Neuronal stem cell (in vitro differentiated cells): ENCODE measurements around the gene CNKSR2.

Experiments used
- DNase-seq: peaks from one replicate; pipeline ENCODE4 v3.0.0-alpha.2; 2013; ENCODE audit warnings: low spot score
- H2AFZ ChIP-seq: one replicate; pipeline ENCODE4 v1.6.1; 2013; ENCODE audit warnings: mild to moderate bottlenecking, low read length, inconsistent platforms
- H2AK5ac ChIP-seq: 2 replicates; pipeline ENCODE4 v1.6.1; 2013; ENCODE audit warnings: low read depth, mild to moderate bottlenecking, inconsistent platforms, low read length, moderate library complexity, mixed read lengths
- H2BK120ac ChIP-seq: 2 replicates; pipeline ENCODE4 v1.6.1; 2013; ENCODE audit warnings: low read depth, mild to moderate bottlenecking, inconsistent platforms, low read length, moderate library complexity, mixed read lengths
- H2BK12ac ChIP-seq: one replicate; pipeline ENCODE4 v1.6.1; 2013; ENCODE audit warnings: low read length, inconsistent platforms
- H2BK15ac ChIP-seq: 2 replicates; pipeline ENCODE4 v1.6.1; 2013; ENCODE audit warnings: mild to moderate bottlenecking, low read length, inconsistent platforms, mixed read lengths
- H2BK5ac ChIP-seq: one replicate; pipeline ENCODE4 v1.6.1; 2013; ENCODE audit warnings: inconsistent platforms, mild to moderate bottlenecking, low read length, moderate library complexity
- H3K14ac ChIP-seq: one replicate; pipeline ENCODE4 v1.6.1; 2013; ENCODE audit warnings: low read length, inconsistent platforms
- H3K18ac ChIP-seq: 2 replicates; pipeline ENCODE4 v1.6.1; 2013; ENCODE audit warnings: low read length, inconsistent platforms
- H3K23ac ChIP-seq: 2 replicates; pipeline ENCODE4 v1.6.1; 2013; ENCODE audit warnings: low read depth, mild to moderate bottlenecking, mixed read lengths, low read length, inconsistent platforms; ENCODE audit not compliant: poor library complexity
- H3K27ac ChIP-seq: replicated peaks from 3 replicates; pipeline ENCODE4 v1.5.1; 2013; ENCODE audit warnings: low read length, inconsistent platforms
- H3K27me3 ChIP-seq, 3 experiments: 2 replicates each; pipeline ENCODE4 v1.6.1; 2013; ENCODE audit warnings: low read length in 3 of 3, mild to moderate bottlenecking in 2 of 3, inconsistent platforms in 1 of 3, low read depth in 1 of 3, mixed read lengths in 1 of 3, moderate library complexity in 1 of 3; ENCODE audit not compliant: control insufficient read depth in 3 of 3, insufficient read depth in 3 of 3
- H3K36me3 ChIP-seq, 2 donors: replicated peaks in 1 of 2; 2 replicates each; pipeline ENCODE4 v1.6.1; 2013; ENCODE audit warnings: low read length in 2 of 2; ENCODE audit not compliant: control insufficient read depth in 2 of 2, insufficient read depth in 2 of 2
- H3K4ac ChIP-seq: 2 replicates; pipeline ENCODE4 v1.6.1; 2013; ENCODE audit warnings: inconsistent platforms, mild to moderate bottlenecking, low read length, moderate library complexity
- H3K4me1 ChIP-seq, 2 donors: 1 replicate in 1 of 2; 2 replicates in 1 of 2; pipeline ENCODE4 v1.6.1; 2013; ENCODE audit warnings: low read length in 2 of 2, low read depth in 1 of 2; ENCODE audit not compliant: control insufficient read depth in 2 of 2, insufficient read depth in 1 of 2
- H3K4me2 ChIP-seq: one replicate; pipeline ENCODE4 v1.6.1; 2013; ENCODE audit warnings: mild to moderate bottlenecking, low read length, inconsistent platforms; ENCODE audit not compliant: insufficient read depth, poor library complexity, severe bottlenecking
- H3K4me3 ChIP-seq, 2 donors: 2 replicates each; pipeline ENCODE4 v1.5.1; 2013; ENCODE audit warnings: low read length in 2 of 2, mild to moderate bottlenecking in 2 of 2, inconsistent platforms in 1 of 2, moderate library complexity in 1 of 2
- H3K79me1 ChIP-seq: one replicate; pipeline ENCODE4 v1.6.1; 2013; ENCODE audit warnings: low read depth, mild to moderate bottlenecking, inconsistent platforms, low read length, moderate library complexity
- H3K9ac ChIP-seq: one replicate; pipeline ENCODE4 v1.6.1; 2013; ENCODE audit warnings: mild to moderate bottlenecking, low read depth, low read length, inconsistent platforms; ENCODE audit not compliant: poor library complexity
- H3K9me3 ChIP-seq, 2 donors: replicated peaks in 1 of 2; 2 replicates each; pipeline versions ENCODE3 to v1.6.1; 2013; ENCODE audit warnings: low read length in 2 of 2, mild to moderate bottlenecking in 2 of 2, inconsistent platforms in 1 of 2, low read depth in 1 of 2, mixed read lengths in 1 of 2, moderate library complexity in 1 of 2; ENCODE audit not compliant: control insufficient read depth in 2 of 2, insufficient read depth in 1 of 2
- H4K8ac ChIP-seq: one replicate; pipeline ENCODE4 v1.6.1; 2013; ENCODE audit warnings: low read depth, mild to moderate bottlenecking, inconsistent platforms, low read length, moderate library complexity
- H4K91ac ChIP-seq: one replicate; pipeline ENCODE4 v1.6.1; 2013; ENCODE audit warnings: low read length, low read depth, mild to moderate bottlenecking, inconsistent platforms; ENCODE audit not compliant: poor library complexity
- WGBS, 2 donors: extraction: QIAGEN DNeasy Blood & Tissue Kit; methylation state at CpG; one replicate each; pipeline ENCODE4 v1.1.7; 2013; ENCODE audit warnings: missing lambda C conversion rate in 2 of 2, mixed read lengths in 1 of 2; ENCODE audit not compliant: insufficient read length in 2 of 2, insufficient replicate concordance in 1 of 2; ENCODE audit errors: extremely low coverage in 2 of 2; 5-methylcytosine and 5-hydroxymethylcytosine counted together

CNKSR2 gene

DNA sequence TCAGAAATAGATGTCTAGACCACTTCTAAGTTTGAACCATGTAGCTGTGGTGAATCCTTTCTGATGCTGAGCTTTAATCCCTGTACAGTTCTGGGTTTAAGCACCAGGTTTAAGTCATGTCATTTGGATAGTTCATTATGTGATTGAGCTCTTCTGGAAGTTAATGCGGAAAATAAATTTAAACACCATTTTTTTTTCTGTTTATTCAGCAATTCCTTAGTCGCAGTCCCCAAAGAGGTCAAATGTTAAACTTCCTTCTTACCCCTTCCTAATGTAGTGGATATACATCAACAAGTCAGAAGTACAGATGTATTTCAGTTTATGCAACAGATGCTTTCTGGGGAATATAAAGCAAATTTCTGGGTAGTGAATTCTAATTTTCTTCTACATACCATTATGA, 52.9 kb downstream of the CNKSR2 start:
- Histone ChIP-seq H2AK5ac (no peak overlapping the region), H2BK5ac (no peak overlapping the region), H2BK120ac (no peak overlapping the region), H2AFZ (no peak overlapping the region), H3K27me3 (peaks cover 0 to 3% (median 0%) of the 10 kb centered on the region in 3 experiments), H2BK15ac (no peak overlapping the region), H2BK12ac (no peak overlapping the region), H3K27ac (no peak overlapping the region), H4K8ac (no peak overlapping the region), H3K9me3 (no peaks in the 10 kb centered on the region), H3K4me3 (no peak overlapping the region), H3K18ac (no peak overlapping the region), H3K23ac (no peak overlapping the region), H4K91ac (no peak overlapping the region), H3K79me1 (no peaks in the 10 kb centered on the region), H3K4me2 (no peak overlapping the region), H3K4ac (no peak overlapping the region), H3K9ac (no peak overlapping the region), H3K36me3 (peaks cover 0 to 10% of the 10 kb centered on the region in 2 donors), H3K4me1 (no peaks in the 10 kb centered on the region), H3K14ac (no peak overlapping the region)
- no peak for DNase-seq
- WGBS, 2 donors: no CpG with 5 or more reads among the region's 2 CpGs

DNA sequence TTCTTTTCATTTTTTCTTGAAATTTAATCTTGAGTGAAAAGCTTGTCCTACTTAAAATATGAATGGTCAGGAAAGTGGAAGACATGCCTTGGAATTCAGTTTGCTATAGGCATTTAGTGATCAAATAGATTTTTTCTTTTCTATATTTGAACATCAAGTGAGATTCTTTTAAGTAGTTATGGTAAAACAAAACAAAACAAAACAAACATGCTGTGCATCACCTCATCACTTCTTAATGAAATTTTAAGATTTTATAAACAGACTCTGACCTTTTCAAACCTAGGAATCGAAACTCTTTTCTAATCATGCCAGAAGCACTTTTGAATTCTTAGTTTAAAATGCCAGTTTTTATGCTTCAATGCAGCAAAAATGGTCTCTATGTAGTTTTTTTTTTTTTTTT, 62.8 kb downstream of the CNKSR2 start:
- H3K4me3 ChIP-seq: no peak overlapping the region
- WGBS, 2 donors: no CpG with 5 or more reads among the region's 1 CpG

DNA sequence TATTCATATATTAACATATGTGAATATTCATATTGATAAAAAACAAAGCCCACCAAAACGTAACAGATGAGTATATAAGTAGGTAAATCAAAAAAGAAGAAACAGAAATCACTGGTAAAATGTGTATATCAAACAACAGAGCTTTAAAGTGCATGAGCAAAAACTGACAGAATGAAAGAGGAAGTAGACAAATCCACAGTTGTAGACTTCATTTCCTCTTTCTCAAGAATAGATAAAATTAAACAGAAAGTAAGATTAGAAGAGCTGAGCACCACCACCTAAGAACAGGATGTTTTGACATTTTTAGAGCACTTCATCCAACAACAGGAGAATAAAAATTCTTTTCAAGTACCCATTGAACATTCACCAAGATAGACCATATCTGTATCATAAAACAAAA, 64.6 kb downstream of the CNKSR2 start:
- no peak for DNase-seq
- no peak overlapping the region for H3K4ac ChIP-seq

More for the DNA sequence above, 62.8 kb downstream of the CNKSR2 start:
- Histone ChIP-seq H4K91ac (no peak overlapping the region), H3K79me1 (no peaks in the 10 kb centered on the region), H3K4me2 (no peak overlapping the region), H4K8ac (no peak overlapping the region), H2BK120ac (no peak overlapping the region), H2AFZ (no peak overlapping the region), H2BK5ac (no peak overlapping the region), H3K23ac (no peak overlapping the region), H3K18ac (no peak overlapping the region), H3K4me1 (no peaks in the 10 kb centered on the region), H3K27ac (no peak overlapping the region), H3K9me3 (no peaks in the 10 kb centered on the region), H3K9ac (no peak overlapping the region), H2AK5ac (no peak overlapping the region), H2BK12ac (no peak overlapping the region), H2BK15ac (no peak overlapping the region), H3K14ac (no peak overlapping the region), H3K36me3 (peaks cover 0 to 9% of the 10 kb centered on the region in 2 donors), H3K4ac (no peak overlapping the region), H3K27me3 (no peaks in the 10 kb centered on the region)
- no peak for DNase-seq

GRCh38 chrX:21440911-21441310, 66.7 kb downstream of the CNKSR2 start:
- Histone ChIP-seq H2AK5ac (no peak overlapping the region), H3K36me3 (peaks cover 0 to 6% of the 10 kb centered on the region in 2 donors), H3K4me1 (no peaks in the 10 kb centered on the region), H3K9ac (no peak overlapping the region), H4K8ac (no peak overlapping the region), H4K91ac (no peak overlapping the region), H3K9me3 (no peaks in the 10 kb centered on the region), H3K4ac (no peak overlapping the region), H3K23ac (no peak overlapping the region), H3K79me1 (no peaks in the 10 kb centered on the region), H2BK5ac (no peak overlapping the region), H2BK12ac (no peak overlapping the region), H3K4me2 (no peak overlapping the region), H3K14ac (no peak overlapping the region), H2BK120ac (no peak overlapping the region), H3K27ac (no peak overlapping the region), H2BK15ac (no peak overlapping the region), H3K4me3 (no peak overlapping the region), H3K27me3 (no peaks in the 10 kb centered on the region), H2AFZ (no peak overlapping the region), H3K18ac (no peak overlapping the region)
- no peak for DNase-seq
- no CpG with 5 or more reads among the region's 1 CpG for WGBS, 2 donors

More for the DNA sequence above, 64.6 kb downstream of the CNKSR2 start:
- Histone ChIP-seq H3K9me3 (no peaks in the 10 kb centered on the region), H2AFZ (no peak overlapping the region), H4K8ac (no peak overlapping the region), H2BK5ac (no peak overlapping the region), H3K4me2 (no peak overlapping the region), H3K9ac (no peak overlapping the region), H2BK120ac (no peak overlapping the region), H3K27me3 (no peaks in the 10 kb centered on the region), H3K4me3 (no peak overlapping the region), H3K23ac (no peak overlapping the region), H3K27ac (no peak overlapping the region), H2BK12ac (no peak overlapping the region), H3K4me1 (no peaks in the 10 kb centered on the region), H3K18ac (no peak overlapping the region), H2AK5ac (no peak overlapping the region), H2BK15ac (no peak overlapping the region), H4K91ac (no peak overlapping the region), H3K79me1 (no peaks in the 10 kb centered on the region), H3K14ac (no peak overlapping the region), H3K36me3 (peaks cover 0 to 6% of the 10 kb centered on the region in 2 donors)
- WGBS, 2 donors: no CpG with 5 or more reads among the region's 1 CpG
